ENCODE measurements around the gene IER2.

DNA sequence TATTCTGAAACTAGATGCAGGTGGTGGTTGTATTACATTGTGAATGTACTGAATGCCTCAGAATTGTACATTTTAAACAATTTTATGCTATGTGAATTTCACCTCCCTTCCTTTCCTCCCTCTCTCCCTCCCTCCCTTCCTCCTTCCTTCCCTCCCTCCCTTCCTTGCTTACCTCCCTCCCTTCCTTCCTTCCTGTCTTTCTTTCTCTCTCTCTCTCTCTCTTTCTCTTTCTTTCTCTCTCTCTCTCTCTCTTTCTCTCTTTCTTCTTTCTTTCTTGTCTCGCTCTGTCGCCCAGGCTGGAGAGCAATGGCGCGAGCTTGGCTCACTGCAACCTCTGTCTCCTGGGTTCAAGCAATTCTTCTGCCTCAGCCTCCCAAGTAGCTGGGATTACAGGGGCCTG lies 37.2 kb downstream of the IER2 start:
- TF ChIP-seq, protein P1, sequence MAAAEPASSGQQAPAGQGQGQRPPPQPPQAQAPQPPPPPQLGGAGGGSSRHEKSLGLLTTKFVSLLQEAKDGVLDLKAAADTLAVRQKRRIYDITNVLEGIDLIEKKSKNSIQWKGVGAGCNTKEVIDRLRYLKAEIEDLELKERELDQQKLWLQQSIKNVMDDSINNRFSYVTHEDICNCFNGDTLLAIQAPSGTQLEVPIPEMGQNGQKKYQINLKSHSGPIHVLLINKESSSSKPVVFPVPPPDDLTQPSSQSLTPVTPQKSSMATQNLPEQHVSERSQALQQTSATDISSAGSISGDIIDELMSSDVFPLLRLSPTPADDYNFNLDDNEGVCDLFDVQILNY (CRISPR knock-in tag; IDR thresholded peaks at IDR 0.05), result no peak
- no peak for TF ChIP-seq EZH2 (IDR thresholded peaks at IDR 0.05; ENCODE audit: borderline replicate concordance, low read depth, low read length)
- TF ChIP-seq, protein P2, sequence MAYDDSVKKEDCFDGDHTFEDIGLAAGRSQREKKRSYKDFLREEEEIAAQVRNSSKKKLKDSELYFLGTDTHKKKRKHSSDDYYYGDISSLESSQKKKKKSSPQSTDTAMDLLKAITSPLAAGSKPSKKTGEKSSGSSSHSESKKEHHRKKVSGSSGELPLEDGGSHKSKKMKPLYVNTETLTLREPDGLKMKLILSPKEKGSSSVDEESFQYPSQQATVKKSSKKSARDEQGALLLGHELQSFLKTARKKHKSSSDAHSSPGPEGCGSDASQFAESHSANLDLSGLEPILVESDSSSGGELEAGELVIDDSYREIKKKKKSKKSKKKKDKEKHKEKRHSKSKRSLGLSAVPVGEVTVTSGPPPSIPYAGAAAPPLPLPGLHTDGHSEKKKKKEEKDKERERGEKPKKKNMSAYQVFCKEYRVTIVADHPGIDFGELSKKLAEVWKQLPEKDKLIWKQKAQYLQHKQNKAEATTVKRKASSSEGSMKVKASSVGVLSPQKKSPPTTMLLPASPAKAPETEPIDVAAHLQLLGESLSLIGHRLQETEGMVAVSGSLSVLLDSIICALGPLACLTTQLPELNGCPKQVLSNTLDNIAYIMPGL (CRISPR knock-in tag; IDR thresholded peaks at IDR 0.05), result no peak
- TF ChIP-seq C11orf30 (IDR thresholded peaks at IDR 0.05; ENCODE audit: low read depth), result no peak
- no peak for TF ChIP-seq FOXJ3 (CRISPR knock-in tag; IDR thresholded peaks at IDR 0.05)
- no peak for TF ChIP-seq CBX3 (IDR thresholded peaks at IDR 0.05; ENCODE audit: borderline replicate concordance in 1 of 2, low read length in 2 of 2)
- no peak for TF ChIP-seq ATF3 (IDR thresholded peaks at IDR 0.05)
- TF ChIP-seq ATF3 (CRISPR knock-in tag; conservative IDR thresholded peaks at IDR 0.05), result no peak
- TF ChIP-seq L3MBTL2 (IDR thresholded peaks at IDR 0.05), result no peak
- no peak for TF ChIP-seq ELK3 (CRISPR knock-in tag; IDR thresholded peaks at IDR 0.05)
- no peak for TF ChIP-seq CTCF (IDR thresholded peaks at IDR 0.05 in 2 of 3, conservative IDR thresholded peaks at IDR 0.05 in 1 of 3; ENCODE audit: insufficient read depth in 2 of 3, low read depth in 1 of 3, low read length in 3 of 3)
- no peak for TF ChIP-seq ZNF12 (CRISPR knock-in tag; IDR thresholded peaks at IDR 0.05)
